KMS-11 (cell line): Measurements from ENCODE around the gene CPNE5.

Experiments used
- H2AFZ ChIP-seq: fragments of 200-600 bp; sonication (generic); 2 replicates; pipeline ENCODE4 v1.6.1; 2016; ENCODE audit warnings: antibody characterized with exemption, mixed run types, low read depth
- H3K27ac ChIP-seq: fragments of 200-600 bp; sonication (generic); 2 replicates; pipeline ENCODE4 v1.6.1; 2016; ENCODE audit warnings: mild to moderate bottlenecking, mixed run types
- H3K27me3 ChIP-seq: fragments of 200-600 bp; sonication (generic); 2 replicates; pipeline ENCODE4 v1.6.1; 2017; ENCODE audit warnings: mild to moderate bottlenecking, low read depth, mixed run types, moderate library complexity; ENCODE audit not compliant: insufficient read depth
- H3K36me3 ChIP-seq: fragments of 200-600 bp; sonication (generic); 2 replicates; pipeline ENCODE4 v1.6.1; 2017; ENCODE audit warnings: mild to moderate bottlenecking, mixed run types; ENCODE audit not compliant: insufficient read depth
- H3K4me1 ChIP-seq: fragments of 200-600 bp; sonication (generic); 2 replicates; pipeline ENCODE4 v1.6.1; 2016; ENCODE audit warnings: mild to moderate bottlenecking, low read depth, mixed run types; ENCODE audit not compliant: poor library complexity, severe bottlenecking
- H3K4me2 ChIP-seq: fragments of 200-600 bp; sonication (generic); 2 replicates; pipeline ENCODE4 v1.7.0; 2016; ENCODE audit warnings: mild to moderate bottlenecking, mixed run types
- H3K4me3 ChIP-seq: fragments of 200-600 bp; sonication (generic); IDR thresholded peaks from 2 replicates; pipeline ENCODE4 v1.6.1; 2017; ENCODE audit warnings: low read depth, low read length, mixed read lengths; ENCODE audit not compliant: insufficient read depth
- H3K79me2 ChIP-seq: fragments of 200-600 bp; sonication (generic); 2 replicates; pipeline ENCODE4 v1.6.1; 2016; ENCODE audit warnings: low read depth, mixed run types; ENCODE audit not compliant: insufficient read depth
- H3K9ac ChIP-seq: fragments of 200-600 bp; sonication (generic); 2 replicates; pipeline ENCODE4 v1.6.1; 2016; ENCODE audit warnings: mild to moderate bottlenecking, mixed run types
- H4K20me1 ChIP-seq: fragments of 200-600 bp; sonication (generic); 2 replicates; pipeline ENCODE4 v1.6.1; 2016; ENCODE audit warnings: mild to moderate bottlenecking, mixed run types; ENCODE audit not compliant: insufficient read depth
- TF ChIP-seq, protein P1 (sequence below): fragments of 200-600 bp; sonication (generic); conservative IDR thresholded peaks from 2 replicates; pipeline ENCODE4 v1.6.1; 2017; ENCODE audit warnings: low read depth, mild to moderate bottlenecking, antibody characterized with exemption, low read length, moderate library complexity, mixed read lengths

Gene CPNE5

DNA sequence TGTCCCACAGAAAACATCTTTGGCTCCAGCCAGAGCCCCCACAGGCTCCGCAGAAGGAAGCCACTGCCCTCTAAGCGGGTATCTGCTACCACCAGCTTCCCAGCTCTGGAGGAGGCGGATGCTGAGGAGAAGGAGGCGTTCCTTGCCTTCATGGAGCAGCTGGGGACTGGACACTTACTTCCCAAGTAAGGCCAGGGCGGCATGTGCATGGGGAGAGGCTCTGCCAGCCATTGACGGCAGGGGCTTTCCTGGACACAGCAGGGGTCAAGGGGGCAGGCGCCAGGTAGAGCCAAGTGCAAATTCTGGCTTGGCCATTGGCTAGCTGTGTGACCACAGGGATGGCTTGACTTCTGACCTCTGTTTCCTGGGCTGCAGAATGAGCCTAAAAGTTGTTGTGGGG, 123.8 kb downstream of the CPNE5 start:
- Histone ChIP-seq H3K4me1 (no peaks in the 10 kb centered on the region), H3K4me2 (no peak overlapping the region), H4K20me1 (no peaks in the 10 kb centered on the region), H3K27ac (no peak overlapping the region), H3K79me2 (no peaks in the 10 kb centered on the region), H2AFZ (no peak overlapping the region), H3K36me3 (no peaks in the 10 kb centered on the region), H3K4me3 (no peak overlapping the region), H3K9ac (no peak overlapping the region), H3K27me3 (no peaks in the 10 kb centered on the region)
- TF ChIP-seq, protein P1, sequence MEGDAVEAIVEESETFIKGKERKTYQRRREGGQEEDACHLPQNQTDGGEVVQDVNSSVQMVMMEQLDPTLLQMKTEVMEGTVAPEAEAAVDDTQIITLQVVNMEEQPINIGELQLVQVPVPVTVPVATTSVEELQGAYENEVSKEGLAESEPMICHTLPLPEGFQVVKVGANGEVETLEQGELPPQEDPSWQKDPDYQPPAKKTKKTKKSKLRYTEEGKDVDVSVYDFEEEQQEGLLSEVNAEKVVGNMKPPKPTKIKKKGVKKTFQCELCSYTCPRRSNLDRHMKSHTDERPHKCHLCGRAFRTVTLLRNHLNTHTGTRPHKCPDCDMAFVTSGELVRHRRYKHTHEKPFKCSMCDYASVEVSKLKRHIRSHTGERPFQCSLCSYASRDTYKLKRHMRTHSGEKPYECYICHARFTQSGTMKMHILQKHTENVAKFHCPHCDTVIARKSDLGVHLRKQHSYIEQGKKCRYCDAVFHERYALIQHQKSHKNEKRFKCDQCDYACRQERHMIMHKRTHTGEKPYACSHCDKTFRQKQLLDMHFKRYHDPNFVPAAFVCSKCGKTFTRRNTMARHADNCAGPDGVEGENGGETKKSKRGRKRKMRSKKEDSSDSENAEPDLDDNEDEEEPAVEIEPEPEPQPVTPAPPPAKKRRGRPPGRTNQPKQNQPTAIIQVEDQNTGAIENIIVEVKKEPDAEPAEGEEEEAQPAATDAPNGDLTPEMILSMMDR = no peak

DNA sequence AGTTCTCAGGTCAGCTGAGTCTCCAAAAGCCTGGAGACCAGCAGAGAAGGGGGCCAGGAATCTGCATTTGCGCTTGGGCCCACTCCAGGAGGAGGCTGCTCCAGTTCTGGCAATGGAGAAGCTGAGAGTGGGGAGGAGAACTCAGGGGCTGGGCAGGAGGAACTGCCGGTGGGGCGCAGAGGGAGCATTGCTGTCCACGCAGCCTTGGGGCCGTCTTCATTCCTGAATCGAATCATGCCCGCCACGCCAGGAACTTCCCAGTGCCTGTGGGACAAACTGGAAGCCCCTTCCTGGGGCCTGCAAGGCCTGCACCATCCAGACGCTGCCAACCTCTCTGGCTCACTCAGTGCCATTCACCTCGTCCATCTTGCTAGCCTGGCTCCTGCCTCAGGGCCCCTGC, 124.7 kb downstream of the CPNE5 start:
- Histone ChIP-seq H3K79me2 (no peaks in the 10 kb centered on the region), H3K9ac (no peak overlapping the region), H3K27me3 (no peaks in the 10 kb centered on the region), H4K20me1 (no peaks in the 10 kb centered on the region), H3K4me1 (no peaks in the 10 kb centered on the region), H3K36me3 (no peaks in the 10 kb centered on the region), H3K4me2 (no peak overlapping the region), H3K27ac (no peak overlapping the region), H2AFZ (no peak overlapping the region), H3K4me3 (no peak overlapping the region)
- TF ChIP-seq, protein P1 = no peak

DNA sequence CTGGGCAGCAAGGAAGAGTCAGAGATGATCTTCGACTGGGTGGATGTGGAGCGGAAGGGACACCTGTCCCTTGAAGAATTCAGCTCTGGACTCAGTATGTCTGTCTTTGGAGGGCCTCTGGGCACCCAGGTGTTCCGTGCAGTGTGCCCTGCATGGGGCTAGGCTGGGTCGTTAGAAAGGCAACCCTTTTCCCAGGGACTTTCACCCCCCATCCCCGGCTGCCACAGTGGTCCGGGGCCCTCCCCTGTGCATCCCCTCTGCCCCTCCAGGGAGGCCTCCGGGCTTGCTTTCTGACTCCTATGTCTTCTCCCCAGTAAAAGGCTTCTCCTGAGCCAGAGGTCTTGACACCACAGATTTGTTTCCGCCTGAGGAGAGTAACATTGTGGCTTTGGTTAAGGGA, 125.4 kb downstream of the CPNE5 start:
- TF ChIP-seq, protein P1 = no peak
- H3K79me2 ChIP-seq = no peaks in the 10 kb centered on the region

DNA sequence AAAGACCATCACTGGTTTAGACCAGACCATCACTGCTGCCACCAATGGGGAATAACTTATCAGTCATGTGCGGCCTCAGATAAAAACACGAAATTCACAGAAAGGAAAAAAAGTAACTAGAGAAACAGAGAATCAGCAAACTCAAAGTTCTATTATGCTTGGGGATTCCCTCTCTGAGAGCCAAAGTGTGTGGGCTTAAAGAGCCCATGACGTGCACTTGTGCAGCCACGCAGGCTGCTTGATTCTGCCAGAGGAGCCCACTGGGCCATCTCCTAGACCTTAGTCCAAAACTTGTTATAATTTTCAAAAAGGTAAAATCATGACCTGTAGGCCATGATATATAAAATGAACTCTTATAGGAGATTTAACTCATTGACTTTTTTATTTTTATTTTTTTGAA, 126.4 kb downstream of the CPNE5 start:
- H3K36me3 ChIP-seq = no peaks in the 10 kb centered on the region
- TF ChIP-seq, protein P1 = no peak
- H3K4me1 ChIP-seq = no peaks in the 10 kb centered on the region
- no peak overlapping the region for H3K27ac ChIP-seq
- no peaks in the 10 kb centered on the region for H3K27me3 ChIP-seq
- no peak overlapping the region for H2AFZ ChIP-seq
- H3K4me3 ChIP-seq = no peak overlapping the region
- H3K4me2 ChIP-seq = no peak overlapping the region
- H4K20me1 ChIP-seq = no peaks in the 10 kb centered on the region
- H3K9ac ChIP-seq = no peak overlapping the region
- no peaks in the 10 kb centered on the region for H3K79me2 ChIP-seq

More for the DNA sequence above, 125.4 kb downstream of the CPNE5 start:
- Histone ChIP-seq H3K27me3 (no peaks in the 10 kb centered on the region), H3K27ac (no peak overlapping the region), H3K4me3 (no peak overlapping the region), H3K9ac (no peak overlapping the region), H2AFZ (no peak overlapping the region), H3K4me2 (no peak overlapping the region), H3K4me1 (no peaks in the 10 kb centered on the region), H4K20me1 (no peaks in the 10 kb centered on the region), H3K36me3 (no peaks in the 10 kb centered on the region)
